Measurements from ENCODE around the gene CACNA1I. TPM values are rescaled to one million over a fixed set of nuclear protein-coding genes. Genes with fewer than 3 reads are reported as not detected.

CACNA1I gene
- total RNA-seq, 2 donors from 2014 or later, result 0.33 to 0.52 TPM

DNA sequence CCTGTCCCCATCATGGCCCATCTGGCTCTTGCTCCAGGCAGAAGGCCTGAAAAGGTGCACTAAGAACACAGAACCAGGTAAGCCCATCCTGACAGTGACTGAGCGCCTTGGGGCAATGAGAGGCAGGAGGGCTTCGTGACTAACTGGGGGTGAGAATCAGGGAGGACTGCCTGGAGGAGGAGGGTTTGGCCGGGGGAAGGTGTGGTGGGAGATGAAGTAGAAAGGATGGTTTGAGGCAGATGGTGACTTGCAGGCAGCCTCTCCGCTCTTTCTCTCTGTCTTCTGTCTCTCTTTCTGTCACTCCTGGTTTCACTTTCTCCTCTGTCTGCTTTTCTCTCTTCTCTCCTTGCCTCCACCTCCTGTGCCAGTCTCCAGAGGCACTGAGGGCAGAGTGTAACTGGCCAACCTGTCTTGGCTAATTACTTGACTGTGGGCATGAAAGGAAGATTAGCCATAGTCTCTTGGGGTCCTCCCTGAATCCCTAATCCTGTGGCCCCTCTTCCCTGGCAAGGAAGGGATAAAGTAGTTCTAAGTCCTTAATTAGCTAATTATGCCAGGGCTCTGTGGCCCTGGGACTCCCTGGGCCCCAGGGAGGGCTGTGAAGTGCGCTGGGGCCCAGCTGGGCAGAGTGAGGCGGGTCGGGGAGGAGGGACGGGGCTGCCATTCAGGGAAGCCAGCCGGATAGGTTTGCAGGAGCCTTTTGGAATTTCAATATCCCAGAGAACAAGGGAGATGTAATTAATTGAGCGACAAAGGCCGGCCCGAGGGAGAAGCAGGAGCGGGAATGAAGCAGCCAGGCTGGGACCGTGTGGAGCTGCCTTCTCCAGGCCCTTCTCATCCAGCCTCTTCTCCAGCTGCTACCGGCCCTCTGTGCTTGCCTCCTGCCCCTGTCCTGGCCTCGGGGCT, 61.1 kb downstream of the CACNA1I start:
- Histone ChIP-seq H3K9me3 (no peaks in the 10 kb centered on the region), H3K27me3 (no peaks in the 10 kb centered on the region), H3K27ac (no peak overlapping the region), H3K36me3 (replicated peaks in 1 of 2; ENCODE audit: insufficient read depth in 1 of 2, low read depth in 2 of 2) (no peaks in the 10 kb centered on the region), H3K4me3 (no peak overlapping the region), H3K4me1 (no peaks in the 10 kb centered on the region)
- DNase-seq (no peak), ATAC-seq (no peak)
- 55 to 67% methylated on average over 14 to 16 of the region's 16 CpGs for WGBS, 2 donors
- TF ChIP-seq, protein P1, sequence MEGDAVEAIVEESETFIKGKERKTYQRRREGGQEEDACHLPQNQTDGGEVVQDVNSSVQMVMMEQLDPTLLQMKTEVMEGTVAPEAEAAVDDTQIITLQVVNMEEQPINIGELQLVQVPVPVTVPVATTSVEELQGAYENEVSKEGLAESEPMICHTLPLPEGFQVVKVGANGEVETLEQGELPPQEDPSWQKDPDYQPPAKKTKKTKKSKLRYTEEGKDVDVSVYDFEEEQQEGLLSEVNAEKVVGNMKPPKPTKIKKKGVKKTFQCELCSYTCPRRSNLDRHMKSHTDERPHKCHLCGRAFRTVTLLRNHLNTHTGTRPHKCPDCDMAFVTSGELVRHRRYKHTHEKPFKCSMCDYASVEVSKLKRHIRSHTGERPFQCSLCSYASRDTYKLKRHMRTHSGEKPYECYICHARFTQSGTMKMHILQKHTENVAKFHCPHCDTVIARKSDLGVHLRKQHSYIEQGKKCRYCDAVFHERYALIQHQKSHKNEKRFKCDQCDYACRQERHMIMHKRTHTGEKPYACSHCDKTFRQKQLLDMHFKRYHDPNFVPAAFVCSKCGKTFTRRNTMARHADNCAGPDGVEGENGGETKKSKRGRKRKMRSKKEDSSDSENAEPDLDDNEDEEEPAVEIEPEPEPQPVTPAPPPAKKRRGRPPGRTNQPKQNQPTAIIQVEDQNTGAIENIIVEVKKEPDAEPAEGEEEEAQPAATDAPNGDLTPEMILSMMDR (IDR thresholded peaks at IDR 0.05), result no peak
- no peak for TF ChIP-seq POLR2A (IDR thresholded peaks at IDR 0.05)
- intact Hi-C loops (cut with DNase I), result no loop called here

DNA sequence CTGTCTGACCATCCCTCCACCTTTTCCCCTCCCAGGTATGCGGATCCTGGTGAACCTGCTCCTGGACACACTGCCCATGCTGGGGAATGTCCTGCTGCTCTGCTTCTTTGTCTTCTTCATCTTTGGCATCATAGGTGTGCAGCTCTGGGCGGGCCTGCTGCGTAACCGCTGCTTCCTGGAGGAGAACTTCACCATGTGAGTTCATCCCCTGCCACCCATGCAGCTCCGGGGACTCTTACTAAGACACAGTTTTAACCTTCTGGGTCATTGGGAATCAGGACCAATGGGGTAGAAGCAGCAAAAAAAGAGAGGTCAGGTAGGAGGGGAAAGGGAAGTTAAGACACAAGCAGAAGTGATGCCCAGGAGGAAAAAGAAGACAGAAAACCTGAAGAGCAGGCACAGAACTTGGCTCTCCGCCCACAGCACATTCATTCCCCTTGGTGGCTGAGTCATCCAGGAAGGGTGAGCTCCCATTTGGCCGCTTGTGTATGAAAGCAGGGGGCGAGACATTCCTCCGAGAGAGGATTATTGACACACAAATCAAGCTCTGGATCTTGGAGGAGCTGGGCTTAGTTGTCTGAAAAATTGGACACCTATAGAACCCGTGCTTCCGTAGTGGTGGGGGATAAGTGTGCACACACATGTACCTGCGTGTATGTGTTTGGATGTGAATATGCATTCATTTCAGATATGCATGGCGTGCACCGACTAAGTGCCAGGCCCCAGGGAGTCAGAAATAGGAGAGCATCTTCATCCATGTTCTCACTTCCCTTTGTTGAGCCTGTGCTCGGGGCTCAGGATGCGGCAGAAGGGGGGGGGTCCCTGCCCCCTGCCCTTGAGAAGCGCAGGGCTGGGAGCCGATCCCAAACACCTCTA, 64.2 kb downstream of the CACNA1I start:
- Histone ChIP-seq H3K4me3 (no peak overlapping the region), H3K4me1 (no peaks in the 10 kb centered on the region), H3K27me3 (no peaks in the 10 kb centered on the region), H3K36me3 (replicated peaks in 1 of 2; ENCODE audit: insufficient read depth in 1 of 2, low read depth in 2 of 2) (no peaks in the 10 kb centered on the region), H3K9me3 (no peaks in the 10 kb centered on the region), H3K27ac (no peak overlapping the region)
- WGBS, 2 donors, result 67 to 74% methylated on average over 17 to 18 of the region's 18 CpGs
- intact Hi-C loops (cut with DNase I), result no loop called here
- TF ChIP-seq, protein P1 (IDR thresholded peaks at IDR 0.05), result no peak
- TF ChIP-seq POLR2A (IDR thresholded peaks at IDR 0.05), result no peak
- ATAC-seq (no peak), DNase-seq (peak; percentile 18 to 53 (median 27))

DNA sequence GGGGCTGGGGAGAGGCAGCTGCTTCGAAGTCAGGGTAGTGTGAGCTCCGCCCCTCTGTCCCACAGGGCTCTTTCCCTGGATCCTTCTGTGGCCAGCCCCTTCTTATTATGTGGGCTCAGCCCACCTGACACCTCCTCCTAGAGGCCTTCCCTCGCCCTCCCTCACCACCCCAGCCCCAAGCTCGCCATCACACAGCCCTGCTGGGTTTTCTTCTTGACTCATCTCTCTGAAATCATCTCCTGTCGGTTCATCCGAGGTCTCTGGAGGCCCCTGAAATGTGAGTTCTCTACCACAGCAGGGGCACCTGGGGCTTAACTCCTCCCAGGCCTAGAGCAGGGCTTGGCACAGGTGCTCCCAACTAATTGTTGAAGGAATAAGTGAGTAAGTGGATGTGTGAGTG, 65.2 kb downstream of the CACNA1I start:
- H3K4me1 ChIP-seq, result no peaks in the 10 kb centered on the region
- no peaks in the 10 kb centered on the region for H3K9me3 ChIP-seq
- 61 to 79% methylated on average over 6 of the region's 6 CpGs for WGBS, 2 donors
- intact Hi-C loops (cut with DNase I), result no loop called here
- no peak overlapping the region for H3K4me3 ChIP-seq
- H3K27ac ChIP-seq, result no peak overlapping the region
- DNase-seq, result no peak
- ATAC-seq, result no peak
- TF ChIP-seq, protein P1 (IDR thresholded peaks at IDR 0.05), result no peak
- no peak for TF ChIP-seq POLR2A (IDR thresholded peaks at IDR 0.05)
- H3K27me3 ChIP-seq, result no peaks in the 10 kb centered on the region
- no peaks in the 10 kb centered on the region for H3K36me3 ChIP-seq (replicated peaks in 1 of 2; ENCODE audit: insufficient read depth in 1 of 2, low read depth in 2 of 2)

DNA sequence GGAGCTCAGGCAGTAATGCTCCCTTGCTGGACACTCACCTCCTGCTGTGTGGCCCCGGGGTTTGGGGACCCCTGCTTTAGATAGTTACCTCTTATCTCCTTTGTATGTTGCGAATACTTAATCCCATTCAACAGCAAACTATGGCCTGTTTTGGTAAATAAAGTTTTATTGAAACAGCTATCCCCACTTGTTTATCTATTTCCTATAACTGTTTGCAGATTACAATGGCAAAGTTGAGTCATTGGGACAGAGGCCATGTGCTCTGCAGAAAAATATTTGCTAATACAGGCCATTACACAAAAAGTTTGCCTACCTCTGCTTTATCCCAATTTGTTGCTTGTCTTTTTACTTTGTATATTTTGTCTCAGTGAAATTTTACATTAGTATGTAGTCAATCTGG, 68.4 kb downstream of the CACNA1I start:
- TF ChIP-seq, protein P1 (IDR thresholded peaks at IDR 0.05), result no peak
- TF ChIP-seq POLR2A (IDR thresholded peaks at IDR 0.05), result no peak
- H3K9me3 ChIP-seq, result no peaks in the 10 kb centered on the region
- no peak overlapping the region for H3K4me3 ChIP-seq
- no peaks in the 10 kb centered on the region for H3K4me1 ChIP-seq
- no peak for DNase-seq
- H3K27ac ChIP-seq, result no peak overlapping the region
- WGBS, 2 donors, result 41 to 63% methylated on average over 2 of the region's 2 CpGs
- no peaks in the 10 kb centered on the region for H3K36me3 ChIP-seq (replicated peaks in 1 of 2; ENCODE audit: insufficient read depth in 1 of 2, low read depth in 2 of 2)
- H3K27me3 ChIP-seq, result no peaks in the 10 kb centered on the region
- ATAC-seq, result no peak
- intact Hi-C loops (cut with DNase I), result no loop called here

Data from body of pancreas (tissue), 4 donors.